Measurements from ENCODE around the gene PXK. TPM values are rescaled to one million over a fixed set of nuclear protein-coding genes. Genes with fewer than 3 reads are reported as not detected.

The PXK gene
- total and polyA plus RNA-seq, 4 donors: 6.0 to 15.9 (median 12.6) TPM

DNA sequence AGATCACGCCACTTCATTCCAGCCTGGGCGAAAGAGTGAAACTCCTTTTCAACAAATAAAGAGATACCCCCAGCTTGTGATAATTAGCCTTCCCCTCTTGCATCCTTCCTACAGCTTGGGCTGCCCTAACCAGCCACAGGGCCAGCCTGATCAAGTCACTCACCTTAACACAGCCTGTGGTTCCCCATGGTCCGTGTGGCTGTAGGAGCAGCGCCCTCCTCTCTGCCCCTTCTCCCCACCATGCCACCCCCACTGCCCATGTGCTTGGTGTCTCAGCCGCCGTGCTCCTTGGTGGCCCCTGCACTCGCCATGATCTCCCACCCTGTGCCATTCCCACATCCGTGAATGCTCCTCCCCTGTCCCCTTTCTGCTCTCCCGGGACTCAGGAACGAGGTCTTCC is 39.8 kb upstream of the PXK start:
- 89% methylated on average over 10 of the region's 10 CpGs for WGBS
- no peaks in the 10 kb centered on the region for H3K27me3 ChIP-seq (ENCODE audit: control insufficient read depth in 4 of 4, insufficient read depth in 4 of 4, low read length in 3 of 4)
- H3K36me3 ChIP-seq (ENCODE audit: control insufficient read depth in 4 of 4, insufficient read depth in 3 of 4, low read depth in 1 of 4, low read length in 3 of 4): peaks cover 5 to 9% (median 7%) of the 10 kb centered on the region in 4 donors
- H3K9ac ChIP-seq (ENCODE audit: low read depth in 1 of 2, low read length in 2 of 2): no peak overlapping the region
- H3K9me3 ChIP-seq (ENCODE audit: control insufficient read depth in 4 of 4, low read length in 3 of 4): no peaks in the 10 kb centered on the region
- no peaks in the 10 kb centered on the region for H3K4me1 ChIP-seq (ENCODE audit: control insufficient read depth in 4 of 4, insufficient read depth in 4 of 4, low read length in 3 of 4)
- no peak for DNase-seq (ENCODE audit: low spot score)
- no peak overlapping the region for H3K4me3 ChIP-seq (ENCODE audit: low read depth in 1 of 3, low read length in 3 of 3)
- TF ChIP-seq YY1 (IDR thresholded peaks at IDR 0.05): no peak
- TF ChIP-seq RXRA (IDR thresholded peaks at IDR 0.05): no peak
- no peak for TF ChIP-seq JUND (IDR thresholded peaks at IDR 0.05)
- no peak for TF ChIP-seq HNF4G (IDR thresholded peaks at IDR 0.05)
- TF ChIP-seq, protein P1, sequence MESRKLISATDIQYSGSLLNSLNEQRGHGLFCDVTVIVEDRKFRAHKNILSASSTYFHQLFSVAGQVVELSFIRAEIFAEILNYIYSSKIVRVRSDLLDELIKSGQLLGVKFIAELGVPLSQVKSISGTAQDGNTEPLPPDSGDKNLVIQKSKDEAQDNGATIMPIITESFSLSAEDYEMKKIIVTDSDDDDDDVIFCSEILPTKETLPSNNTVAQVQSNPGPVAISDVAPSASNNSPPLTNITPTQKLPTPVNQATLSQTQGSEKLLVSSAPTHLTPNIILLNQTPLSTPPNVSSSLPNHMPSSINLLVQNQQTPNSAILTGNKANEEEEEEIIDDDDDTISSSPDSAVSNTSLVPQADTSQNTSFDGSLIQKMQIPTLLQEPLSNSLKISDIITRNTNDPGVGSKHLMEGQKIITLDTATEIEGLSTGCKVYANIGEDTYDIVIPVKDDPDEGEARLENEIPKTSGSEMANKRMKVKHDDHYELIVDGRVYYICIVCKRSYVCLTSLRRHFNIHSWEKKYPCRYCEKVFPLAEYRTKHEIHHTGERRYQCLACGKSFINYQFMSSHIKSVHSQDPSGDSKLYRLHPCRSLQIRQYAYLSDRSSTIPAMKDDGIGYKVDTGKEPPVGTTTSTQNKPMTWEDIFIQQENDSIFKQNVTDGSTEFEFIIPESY (IDR thresholded peaks at IDR 0.05): no peak
- H3K27ac ChIP-seq (ENCODE audit: low read depth in 1 of 2, low read length in 2 of 2): no peak overlapping the region

DNA sequence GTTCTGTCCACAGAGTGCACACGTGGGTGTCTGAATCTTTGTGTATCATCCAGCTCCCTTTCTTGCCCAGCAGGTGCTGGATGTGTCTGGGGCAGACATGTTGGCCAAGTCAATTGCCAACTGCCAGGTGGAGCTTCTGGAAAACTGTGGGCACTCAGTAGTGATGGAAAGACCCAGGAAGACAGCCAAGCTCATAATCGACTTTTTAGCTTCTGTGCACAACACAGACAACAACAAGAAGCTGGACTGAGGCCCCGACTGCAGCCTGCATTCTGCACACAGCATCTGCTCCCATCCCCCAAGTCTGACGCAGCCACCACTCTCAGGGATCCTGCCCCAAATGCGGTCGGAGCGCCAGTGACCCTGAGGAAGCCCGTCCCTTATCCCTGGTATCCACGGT is 39.2 kb upstream of the PXK start:
- no peak overlapping the region for H3K27ac ChIP-seq (ENCODE audit: low read depth in 1 of 2, low read length in 2 of 2)

DNA sequence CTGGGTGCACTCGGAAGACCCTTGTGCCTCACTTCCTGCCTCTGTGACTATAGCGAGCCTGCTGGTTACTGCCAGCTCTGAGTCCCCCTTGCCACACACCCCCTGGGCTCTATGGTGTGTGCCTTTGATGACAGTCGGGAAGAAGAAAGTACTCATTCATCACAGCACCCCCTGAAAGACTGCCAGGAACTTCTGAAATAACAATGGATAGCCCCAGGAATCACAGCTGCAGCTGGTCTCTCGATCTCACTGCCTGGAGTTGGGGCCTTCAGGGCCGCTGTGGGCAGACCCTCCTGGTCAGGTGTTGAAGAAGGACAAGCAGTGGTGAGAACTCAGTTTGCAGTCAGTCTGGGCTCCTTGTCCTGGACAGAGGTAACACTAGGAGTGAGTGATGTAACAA is 36.4 kb upstream of the PXK start:
- Histone ChIP-seq H3K36me3 (ENCODE audit: control insufficient read depth in 4 of 4, insufficient read depth in 3 of 4, low read depth in 1 of 4, low read length in 3 of 4) (peaks cover 0 to 3% (median 0%) of the 10 kb centered on the region in 4 donors), H3K27me3 (ENCODE audit: control insufficient read depth in 4 of 4, insufficient read depth in 4 of 4, low read length in 3 of 4) (no peaks in the 10 kb centered on the region), H3K9ac (ENCODE audit: low read depth in 1 of 2, low read length in 2 of 2) (no peak overlapping the region), H3K4me1 (ENCODE audit: control insufficient read depth in 4 of 4, insufficient read depth in 4 of 4, low read length in 3 of 4) (peaks cover 0 to 16% (median 4%) of the 10 kb centered on the region in 4 donors), H3K4me3 (ENCODE audit: low read depth in 1 of 3, low read length in 3 of 3) (no peak overlapping the region), H3K9me3 (ENCODE audit: control insufficient read depth in 4 of 4, low read length in 3 of 4) (no peaks in the 10 kb centered on the region), H3K27ac (ENCODE audit: low read depth in 1 of 2, low read length in 2 of 2) (no peak overlapping the region)
- no peak for DNase-seq (ENCODE audit: low spot score)
- 88% methylated on average over 5 of the region's 5 CpGs for WGBS
- TF ChIP-seq RAD21 (IDR thresholded peaks at IDR 0.05): no peak
- TF ChIP-seq, protein P1 (IDR thresholded peaks at IDR 0.05): no peak
- TF ChIP-seq RXRA (IDR thresholded peaks at IDR 0.05): no peak
- TF ChIP-seq, protein P2, sequence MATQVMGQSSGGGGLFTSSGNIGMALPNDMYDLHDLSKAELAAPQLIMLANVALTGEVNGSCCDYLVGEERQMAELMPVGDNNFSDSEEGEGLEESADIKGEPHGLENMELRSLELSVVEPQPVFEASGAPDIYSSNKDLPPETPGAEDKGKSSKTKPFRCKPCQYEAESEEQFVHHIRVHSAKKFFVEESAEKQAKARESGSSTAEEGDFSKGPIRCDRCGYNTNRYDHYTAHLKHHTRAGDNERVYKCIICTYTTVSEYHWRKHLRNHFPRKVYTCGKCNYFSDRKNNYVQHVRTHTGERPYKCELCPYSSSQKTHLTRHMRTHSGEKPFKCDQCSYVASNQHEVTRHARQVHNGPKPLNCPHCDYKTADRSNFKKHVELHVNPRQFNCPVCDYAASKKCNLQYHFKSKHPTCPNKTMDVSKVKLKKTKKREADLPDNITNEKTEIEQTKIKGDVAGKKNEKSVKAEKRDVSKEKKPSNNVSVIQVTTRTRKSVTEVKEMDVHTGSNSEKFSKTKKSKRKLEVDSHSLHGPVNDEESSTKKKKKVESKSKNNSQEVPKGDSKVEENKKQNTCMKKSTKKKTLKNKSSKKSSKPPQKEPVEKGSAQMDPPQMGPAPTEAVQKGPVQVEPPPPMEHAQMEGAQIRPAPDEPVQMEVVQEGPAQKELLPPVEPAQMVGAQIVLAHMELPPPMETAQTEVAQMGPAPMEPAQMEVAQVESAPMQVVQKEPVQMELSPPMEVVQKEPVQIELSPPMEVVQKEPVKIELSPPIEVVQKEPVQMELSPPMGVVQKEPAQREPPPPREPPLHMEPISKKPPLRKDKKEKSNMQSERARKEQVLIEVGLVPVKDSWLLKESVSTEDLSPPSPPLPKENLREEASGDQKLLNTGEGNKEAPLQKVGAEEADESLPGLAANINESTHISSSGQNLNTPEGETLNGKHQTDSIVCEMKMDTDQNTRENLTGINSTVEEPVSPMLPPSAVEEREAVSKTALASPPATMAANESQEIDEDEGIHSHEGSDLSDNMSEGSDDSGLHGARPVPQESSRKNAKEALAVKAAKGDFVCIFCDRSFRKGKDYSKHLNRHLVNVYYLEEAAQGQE (IDR thresholded peaks at IDR 0.05): no peak
- TF ChIP-seq SP1 (IDR thresholded peaks at IDR 0.05): no peak
- no peak for TF ChIP-seq JUND (IDR thresholded peaks at IDR 0.05)
- no peak for TF ChIP-seq FOXA1 (IDR thresholded peaks at IDR 0.05)

More for the DNA sequence above, 39.2 kb upstream of the PXK start:
- 70% methylated on average over 9 of the region's 9 CpGs for WGBS
- no peaks in the 10 kb centered on the region for H3K9me3 ChIP-seq (ENCODE audit: control insufficient read depth in 4 of 4, low read length in 3 of 4)
- H3K4me3 ChIP-seq (ENCODE audit: low read depth in 1 of 3, low read length in 3 of 3): no peak overlapping the region
- H3K27me3 ChIP-seq (ENCODE audit: control insufficient read depth in 4 of 4, insufficient read depth in 4 of 4, low read length in 3 of 4): no peaks in the 10 kb centered on the region
- TF ChIP-seq, protein P3, sequence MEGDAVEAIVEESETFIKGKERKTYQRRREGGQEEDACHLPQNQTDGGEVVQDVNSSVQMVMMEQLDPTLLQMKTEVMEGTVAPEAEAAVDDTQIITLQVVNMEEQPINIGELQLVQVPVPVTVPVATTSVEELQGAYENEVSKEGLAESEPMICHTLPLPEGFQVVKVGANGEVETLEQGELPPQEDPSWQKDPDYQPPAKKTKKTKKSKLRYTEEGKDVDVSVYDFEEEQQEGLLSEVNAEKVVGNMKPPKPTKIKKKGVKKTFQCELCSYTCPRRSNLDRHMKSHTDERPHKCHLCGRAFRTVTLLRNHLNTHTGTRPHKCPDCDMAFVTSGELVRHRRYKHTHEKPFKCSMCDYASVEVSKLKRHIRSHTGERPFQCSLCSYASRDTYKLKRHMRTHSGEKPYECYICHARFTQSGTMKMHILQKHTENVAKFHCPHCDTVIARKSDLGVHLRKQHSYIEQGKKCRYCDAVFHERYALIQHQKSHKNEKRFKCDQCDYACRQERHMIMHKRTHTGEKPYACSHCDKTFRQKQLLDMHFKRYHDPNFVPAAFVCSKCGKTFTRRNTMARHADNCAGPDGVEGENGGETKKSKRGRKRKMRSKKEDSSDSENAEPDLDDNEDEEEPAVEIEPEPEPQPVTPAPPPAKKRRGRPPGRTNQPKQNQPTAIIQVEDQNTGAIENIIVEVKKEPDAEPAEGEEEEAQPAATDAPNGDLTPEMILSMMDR (IDR thresholded peaks at IDR 0.05; ENCODE audit: low read depth, low read length, missing input control): no peak
- TF ChIP-seq RXRA (IDR thresholded peaks at IDR 0.05): peak in 1 of 2 donors; percentile 11
- H3K9ac ChIP-seq (ENCODE audit: low read depth in 1 of 2, low read length in 2 of 2): no peak overlapping the region
- H3K4me1 ChIP-seq (ENCODE audit: control insufficient read depth in 4 of 4, insufficient read depth in 4 of 4, low read length in 3 of 4): peaks cover 0 to 5% (median under 1%) of the 10 kb centered on the region in 4 donors
- DNase-seq (ENCODE audit: low spot score): no peak
- H3K36me3 ChIP-seq (ENCODE audit: control insufficient read depth in 4 of 4, insufficient read depth in 3 of 4, low read depth in 1 of 4, low read length in 3 of 4): peaks cover 2 to 4% (median 3%) of the 10 kb centered on the region in 4 donors
